ENCODE measurements around the gene VPS8.

The VPS8 gene

DNA sequence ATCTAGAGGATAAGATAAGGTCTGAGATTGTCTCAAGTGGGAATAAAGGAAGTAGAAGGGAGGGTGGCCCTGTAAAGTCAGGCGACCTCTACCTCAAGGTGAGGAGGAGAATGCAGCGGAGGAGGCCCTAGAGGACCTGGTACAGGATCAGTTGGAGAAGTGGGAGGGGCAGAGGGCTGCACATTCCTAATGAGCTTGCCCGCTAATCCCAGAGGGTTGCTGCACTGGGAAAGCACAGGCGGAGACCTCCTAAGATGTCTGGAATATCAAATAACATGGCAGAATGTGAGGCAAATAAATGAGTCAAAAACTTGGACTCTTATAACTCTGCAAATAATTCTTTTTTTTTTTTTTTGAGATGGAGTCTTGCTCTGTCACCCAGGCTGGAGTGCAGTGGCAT lies 30.2 kb upstream of the VPS8 start:
- Histone ChIP-seq H3K4me3 (no peak overlapping the region), H3K27ac (no peak overlapping the region)

DNA sequence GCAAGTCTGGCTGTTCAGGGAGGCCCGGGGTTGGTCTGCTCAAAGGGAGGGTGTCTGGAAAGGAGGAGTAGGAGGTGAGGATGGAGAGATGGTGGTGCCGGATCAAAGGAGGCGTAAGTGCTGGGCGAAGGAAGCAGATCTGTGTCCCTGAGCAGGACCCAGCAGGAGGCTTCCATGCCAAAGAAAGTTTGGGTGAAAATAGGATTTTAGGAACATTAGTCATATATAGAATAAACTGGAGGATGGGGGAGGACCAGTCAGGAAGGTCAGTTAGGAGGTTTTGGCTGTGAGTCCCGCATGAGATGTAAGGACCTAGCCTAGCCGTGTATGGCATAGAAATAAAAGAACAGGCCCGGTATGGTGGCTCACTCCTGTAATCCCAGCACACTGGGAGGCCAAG lies 28.6 kb upstream of the VPS8 start:
- Histone ChIP-seq H3K4me3 (no peak overlapping the region), H3K27ac (no peak overlapping the region)

DNA sequence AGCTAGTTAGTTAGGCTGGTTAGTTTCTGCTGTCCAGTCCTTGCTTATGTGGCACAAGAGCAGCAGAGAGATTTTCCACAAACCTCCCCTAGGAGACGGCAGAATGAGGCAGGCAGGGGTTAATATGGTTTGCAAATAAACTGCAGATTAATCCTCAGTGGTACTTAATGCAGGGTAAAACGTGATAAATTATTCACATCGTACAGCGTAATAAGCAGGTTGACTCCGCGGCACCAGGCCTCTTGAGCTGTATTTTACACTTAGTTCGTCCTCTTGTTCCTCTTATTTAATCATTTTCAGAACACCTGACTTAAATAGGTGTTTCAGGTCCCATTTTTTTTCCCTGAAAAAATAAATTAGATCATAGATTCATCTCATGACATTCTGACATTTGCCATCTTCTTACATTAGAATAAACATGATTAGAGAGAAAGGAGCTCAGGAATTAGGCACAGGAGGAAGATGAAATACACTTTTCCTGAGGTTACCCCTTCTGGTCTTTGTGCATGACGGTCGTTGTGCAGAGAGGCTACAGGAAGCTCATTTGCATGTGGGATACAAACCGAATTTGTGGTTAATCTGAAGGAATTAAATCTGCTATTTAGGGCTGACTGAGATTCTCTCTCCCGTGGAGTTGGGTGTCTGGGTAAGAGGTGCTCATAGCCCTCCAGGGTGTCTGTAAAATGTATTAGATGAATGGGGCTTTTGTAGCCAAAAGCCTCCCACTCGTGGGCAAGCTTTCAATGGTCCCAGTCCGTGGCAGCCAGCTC lies 27.1 kb upstream of the VPS8 start:
- peak overlapping the region in 2 of 21 experiments; percentile 75 to 77 for H3K27ac ChIP-seq
- H3K4me3 ChIP-seq = no peak overlapping the region

DNA sequence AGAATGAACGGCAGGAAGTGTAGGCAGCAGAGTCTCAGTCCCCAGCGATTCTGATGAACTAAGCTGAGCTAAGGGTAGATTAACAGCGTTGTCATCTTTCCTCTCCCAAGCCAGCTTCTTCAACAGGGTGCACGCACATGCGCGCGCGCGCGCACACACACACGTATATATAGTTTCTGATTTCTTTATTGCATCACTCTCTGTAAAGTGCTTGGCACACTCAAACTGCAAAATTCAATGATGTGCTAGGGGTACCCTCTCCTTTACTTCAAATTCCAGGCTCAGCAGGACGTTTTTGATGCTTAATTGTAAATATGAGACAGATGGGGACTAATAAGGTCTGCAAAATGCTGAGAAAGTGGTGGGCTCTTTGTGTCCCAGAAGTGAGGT lies 26.1 kb upstream of the VPS8 start:
- Histone ChIP-seq H3K27ac (peak overlapping the region in 11 of 21 experiments; percentile 6 to 77 (median 52)), H3K4me3 (no peak overlapping the region)

DNA sequence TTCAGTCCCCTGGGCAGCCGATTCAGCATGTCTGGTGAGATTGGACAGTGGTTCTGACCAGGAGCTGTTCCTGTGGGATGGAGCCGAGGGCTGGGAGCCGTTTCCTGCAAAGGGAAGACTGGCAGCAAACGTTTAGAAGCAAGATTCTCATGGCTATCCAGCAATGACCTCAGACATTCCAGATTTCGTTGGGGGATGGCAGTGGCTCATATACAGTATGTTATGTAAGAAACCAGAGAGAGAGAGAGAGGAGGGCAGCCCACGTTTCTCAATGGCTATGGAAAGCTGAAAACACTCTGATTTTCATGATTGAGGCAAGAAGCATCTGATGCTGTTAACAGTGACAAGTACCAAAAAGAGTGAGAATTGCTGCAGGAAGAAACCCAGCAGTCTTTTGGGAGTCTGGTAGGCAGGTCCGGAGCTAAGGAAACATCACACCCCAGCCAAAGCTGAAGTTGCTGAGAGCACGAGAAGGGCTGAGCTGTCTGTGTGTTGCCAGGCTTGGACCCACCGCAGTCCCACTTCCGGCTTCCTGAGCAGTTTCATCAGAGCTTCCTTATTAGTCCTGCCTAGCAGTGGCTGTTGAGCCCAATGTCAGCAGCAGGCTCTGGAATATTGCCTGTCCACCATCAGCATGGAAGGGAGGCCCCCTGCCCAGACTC lies 25.6 kb upstream of the VPS8 start:
- no peak overlapping the region for H3K4me3 ChIP-seq
- peak overlapping the region in 17 of 21 experiments; percentile 6 to 77 (median 46) for H3K27ac ChIP-seq

DNA sequence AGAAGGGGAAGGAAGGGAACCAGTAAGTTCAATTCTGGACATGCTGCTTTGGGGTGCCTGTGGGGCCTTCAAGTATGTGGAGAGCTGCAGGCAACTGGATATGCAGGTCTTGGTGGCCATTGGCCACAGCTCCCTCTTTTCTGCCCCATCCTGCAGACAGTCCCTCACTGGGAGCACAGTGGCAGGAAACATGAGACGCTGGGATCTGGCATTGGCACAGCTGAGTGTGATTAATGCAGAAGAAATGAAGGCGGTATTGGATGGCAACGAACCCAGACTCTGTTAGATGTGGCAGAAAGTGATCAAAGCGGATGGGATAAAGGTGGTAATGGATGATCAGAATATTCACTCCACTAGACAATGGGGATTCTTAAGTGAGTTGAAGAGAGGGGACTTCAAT lies 23.2 kb upstream of the VPS8 start:
- Histone ChIP-seq H3K27ac (no peak overlapping the region), H3K4me3 (no peak overlapping the region)

DNA sequence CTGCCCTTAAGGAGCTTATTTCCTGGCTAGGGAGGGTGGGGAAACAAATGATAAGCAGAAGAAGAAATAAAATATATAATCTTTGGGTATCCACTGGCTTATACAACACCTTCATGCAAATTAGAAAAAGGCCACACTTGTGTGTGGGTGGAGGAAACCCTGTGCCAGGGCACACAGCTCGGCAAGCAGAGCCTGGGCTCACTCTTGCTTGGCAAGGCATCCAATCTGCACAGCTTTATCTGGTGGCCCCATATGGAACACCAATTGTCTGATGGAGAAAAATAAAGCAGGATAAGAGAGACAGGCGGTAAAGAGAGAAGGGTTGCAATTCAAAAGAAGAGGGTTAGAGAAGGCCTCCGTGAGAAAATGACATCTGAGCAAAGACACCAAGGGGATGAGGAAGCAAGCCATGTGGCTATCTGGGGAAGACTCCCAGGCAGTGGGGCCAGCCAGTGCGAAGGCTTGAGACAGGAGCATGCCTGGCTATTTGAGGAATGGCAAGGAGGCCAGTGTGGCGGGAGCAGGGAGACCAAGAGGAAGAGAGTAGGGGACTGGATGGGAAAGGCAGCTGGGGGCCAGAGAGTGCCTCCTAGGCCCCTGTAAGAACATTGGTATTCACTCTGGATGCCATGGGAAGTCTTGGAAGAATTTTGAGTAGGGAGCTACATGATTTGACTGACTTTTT lies 22.5 kb upstream of the VPS8 start:
- Histone ChIP-seq H3K4me3 (no peak overlapping the region), H3K27ac (no peak overlapping the region)

DNA sequence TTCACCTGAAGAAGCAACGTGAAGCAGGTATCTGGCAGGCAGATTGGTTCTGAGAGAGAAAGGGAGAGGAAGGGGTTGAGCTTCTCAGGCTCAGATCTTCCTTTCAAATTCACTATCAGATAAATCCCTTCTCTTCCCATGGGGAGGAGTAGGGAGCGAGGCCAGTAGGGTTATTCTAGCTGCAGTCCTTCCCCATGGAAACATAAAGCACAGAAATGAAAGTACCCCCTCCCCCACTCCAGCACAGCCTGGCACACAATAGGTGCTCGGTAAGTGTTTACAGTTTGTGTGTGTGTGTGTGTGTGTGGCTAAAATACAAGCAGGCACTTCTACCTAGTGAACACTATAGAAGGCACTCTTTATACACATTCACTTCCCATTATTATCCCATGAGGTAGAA lies 20.8 kb upstream of the VPS8 start:
- Histone ChIP-seq H3K27ac (no peak overlapping the region), H3K4me3 (no peak overlapping the region)

DNA sequence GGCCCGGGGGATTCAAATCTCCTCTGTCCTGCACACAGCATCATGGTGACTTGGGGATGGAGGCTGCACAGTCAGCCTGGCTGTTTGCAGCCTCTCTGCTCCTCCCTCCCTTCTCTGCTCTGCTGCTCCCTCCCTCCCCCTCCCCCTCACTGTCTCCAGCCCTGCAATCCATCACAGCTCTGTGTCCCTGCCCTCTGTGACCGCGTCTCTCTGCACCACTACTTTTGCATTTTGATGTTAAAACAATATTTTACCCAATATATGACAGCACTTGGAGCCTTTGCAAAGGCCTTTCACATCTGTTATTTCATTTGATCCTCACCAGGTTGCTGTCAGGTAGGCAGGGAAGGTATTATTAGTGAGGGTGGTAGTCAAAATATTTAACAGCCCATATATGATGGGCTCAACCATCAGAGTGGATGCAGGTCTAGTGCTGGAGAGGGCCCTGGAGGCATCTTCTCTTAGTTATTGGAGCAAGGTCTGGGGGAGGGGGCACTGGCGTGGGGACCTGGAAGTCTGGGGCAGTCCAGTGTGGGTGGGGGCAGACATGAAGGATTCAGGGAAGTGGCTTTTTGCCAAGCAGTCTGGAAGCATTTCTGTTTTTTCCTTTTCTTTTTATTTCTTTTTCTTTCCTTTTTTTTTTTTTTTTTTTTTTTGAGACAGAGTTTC lies 16.3 kb upstream of the VPS8 start:
- H3K4me3 ChIP-seq = no peak overlapping the region

DNA sequence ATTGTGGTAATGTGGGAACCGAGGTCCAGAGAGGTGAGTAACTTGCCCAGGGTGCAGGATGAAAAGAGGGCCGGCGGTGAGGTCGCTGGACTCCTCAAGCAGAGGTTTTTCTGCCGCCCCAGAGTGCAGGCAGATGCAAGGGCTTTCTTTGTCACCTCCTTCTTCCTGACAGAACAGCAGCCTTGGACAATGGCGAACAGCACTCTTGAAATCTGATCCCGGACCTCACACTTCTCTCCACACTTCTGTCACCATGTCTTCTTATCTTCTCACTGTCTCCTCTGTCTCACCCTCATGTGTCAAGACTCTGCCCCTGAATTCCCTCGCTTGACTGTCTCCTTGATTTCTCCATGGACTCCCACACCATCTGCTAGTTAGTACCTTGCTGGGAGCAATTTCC lies 15.4 kb upstream of the VPS8 start:
- Histone ChIP-seq H3K27ac (no peak overlapping the region), H3K4me3 (no peak overlapping the region)

More for the DNA sequence above, 16.3 kb upstream of the VPS8 start:
- H3K27ac ChIP-seq = no peak overlapping the region

DNA sequence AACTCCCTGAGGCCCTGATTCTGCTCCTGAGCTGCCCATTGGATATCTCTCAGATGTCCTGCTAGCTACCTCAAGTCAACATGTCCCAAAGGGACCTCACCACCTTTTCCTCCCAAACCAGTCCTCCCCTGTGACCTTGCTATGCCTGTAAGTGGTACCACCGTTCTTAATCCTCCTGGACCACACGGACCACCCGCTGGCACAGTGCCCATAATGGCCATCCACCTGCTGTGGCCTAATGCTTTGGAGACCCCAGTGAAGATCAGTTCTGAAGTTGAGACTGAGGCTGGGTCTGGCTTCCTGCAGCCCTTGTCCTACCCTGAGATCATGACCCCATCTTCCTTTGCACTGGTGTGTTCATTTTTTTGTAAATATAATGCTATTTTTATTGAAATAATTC lies 15.0 kb upstream of the VPS8 start:
- H3K4me3 ChIP-seq = no peak overlapping the region
- H3K27ac ChIP-seq = no peak overlapping the region

DNA sequence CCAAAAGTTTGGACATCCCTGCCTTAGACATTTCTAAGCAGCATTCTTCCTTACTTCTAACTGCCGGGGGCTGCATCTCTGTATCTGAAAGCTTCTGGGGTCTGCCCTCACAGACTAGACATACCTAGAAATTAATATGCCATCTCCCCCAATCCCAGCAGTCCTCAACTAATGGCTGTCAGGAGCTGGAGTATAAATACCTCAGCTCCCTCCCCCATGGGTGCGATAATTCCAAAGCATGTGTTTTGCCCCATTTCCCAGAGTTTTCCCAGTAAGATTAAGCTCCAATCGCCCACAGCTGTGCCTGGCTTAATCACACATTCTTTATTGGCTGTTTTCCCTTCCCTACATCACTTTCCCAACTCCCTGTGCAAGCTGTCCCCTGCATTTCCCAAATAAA lies 13.8 kb upstream of the VPS8 start:
- H3K4me3 ChIP-seq = no peak overlapping the region
- H3K27ac ChIP-seq = no peak overlapping the region

DNA sequence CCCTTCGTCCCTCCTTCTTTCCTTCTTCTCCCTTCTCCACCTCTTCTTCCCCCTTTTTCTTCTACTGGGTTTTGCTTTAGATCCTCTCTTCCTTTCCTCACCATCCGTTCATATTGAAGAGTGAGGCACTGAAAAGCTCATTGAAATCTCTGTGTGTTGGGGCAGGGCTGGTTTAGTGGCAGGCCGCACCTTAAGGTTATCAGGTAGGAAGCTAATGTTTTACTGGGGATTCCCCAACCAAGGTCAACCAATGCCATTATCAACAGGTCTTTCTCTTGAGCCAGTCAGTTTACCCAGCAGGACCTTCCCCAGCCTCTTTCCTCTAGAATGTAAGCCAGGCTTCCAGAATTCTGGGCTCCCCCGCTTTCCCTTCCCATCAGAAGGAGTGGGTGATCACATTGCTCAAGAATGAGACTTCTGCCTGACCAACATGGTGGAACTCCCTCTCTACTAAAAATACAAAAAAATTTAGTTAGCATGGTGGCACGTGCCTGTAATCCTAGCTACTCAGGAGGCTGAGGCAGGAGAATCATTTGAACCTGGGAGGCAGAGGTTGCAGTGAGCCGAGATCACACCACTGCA lies 11.5 kb upstream of the VPS8 start:
- Histone ChIP-seq H3K4me3 (no peak overlapping the region), H3K27ac (no peak overlapping the region)

DNA sequence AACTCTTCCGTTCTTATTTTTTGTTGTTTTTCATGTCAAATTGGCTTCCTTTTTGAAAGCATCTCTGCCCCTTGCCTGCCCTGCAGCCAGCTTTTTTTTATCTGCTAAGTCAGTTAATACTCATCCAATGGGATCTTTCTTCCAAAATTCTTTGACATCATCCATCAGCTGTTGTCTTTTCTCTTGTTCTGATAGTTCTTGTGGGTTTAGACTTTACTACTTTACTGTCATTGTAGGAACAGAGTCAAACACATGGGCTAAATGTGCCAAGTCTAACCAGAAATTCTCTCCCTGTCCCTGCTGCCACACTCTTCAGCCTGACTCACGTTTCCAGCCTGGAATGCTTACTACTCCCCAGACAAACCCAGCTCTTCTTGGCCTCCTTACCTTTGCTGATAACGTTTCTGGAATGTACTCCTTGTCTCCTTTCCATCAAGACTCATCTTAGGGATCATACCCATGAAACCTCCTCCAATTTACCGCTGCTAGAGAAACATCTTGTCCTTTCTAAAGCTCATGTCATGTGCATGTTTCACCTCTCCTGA lies 10.7 kb upstream of the VPS8 start:
- no peak overlapping the region for H3K4me3 ChIP-seq
- H3K27ac ChIP-seq = no peak overlapping the region

DNA sequence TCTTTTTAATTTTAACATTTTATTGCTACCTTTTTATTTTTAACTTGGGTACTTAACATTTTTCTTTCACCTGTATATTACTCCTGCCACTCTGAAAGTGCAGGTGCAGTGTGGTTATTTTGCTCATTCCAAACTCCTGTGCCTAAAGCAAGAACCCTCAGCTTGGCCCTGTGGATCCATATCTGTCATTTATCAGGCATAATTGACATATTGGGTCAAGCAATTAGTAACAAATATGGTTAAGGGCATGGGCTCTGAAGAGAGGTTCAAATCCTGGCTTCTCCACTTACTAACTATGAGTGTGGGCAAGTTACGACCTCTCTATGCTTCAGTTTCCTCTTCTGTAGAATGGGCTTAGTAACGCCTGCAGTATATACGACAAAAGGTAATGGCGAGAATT lies 9.8 kb upstream of the VPS8 start:
- H3K4me3 ChIP-seq = no peak overlapping the region
- H3K27ac ChIP-seq = no peak overlapping the region

DNA sequence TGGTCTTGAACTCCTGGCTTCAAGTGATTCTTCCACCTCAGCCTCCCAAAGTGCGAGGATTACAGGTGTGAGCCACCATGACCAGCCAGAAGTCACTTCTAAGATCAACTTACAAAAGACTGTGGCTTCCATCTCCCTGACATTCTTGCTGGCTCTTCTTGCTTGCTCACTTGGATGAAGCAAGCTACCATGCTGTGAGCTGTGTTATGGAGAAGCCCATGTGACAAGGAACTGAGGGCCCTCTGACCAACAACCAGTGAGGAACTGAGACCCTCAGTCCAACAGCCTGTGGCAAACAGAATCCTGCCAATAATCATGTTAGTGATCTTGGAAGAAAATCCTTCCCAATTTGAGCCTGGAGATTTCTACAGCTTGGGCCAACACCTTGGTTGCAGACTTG lies 7.2 kb upstream of the VPS8 start:
- no peak overlapping the region for H3K4me3 ChIP-seq
- peak overlapping the region in 7 of 21 experiments; percentile 10 to 60 (median 34) for H3K27ac ChIP-seq

DNA sequence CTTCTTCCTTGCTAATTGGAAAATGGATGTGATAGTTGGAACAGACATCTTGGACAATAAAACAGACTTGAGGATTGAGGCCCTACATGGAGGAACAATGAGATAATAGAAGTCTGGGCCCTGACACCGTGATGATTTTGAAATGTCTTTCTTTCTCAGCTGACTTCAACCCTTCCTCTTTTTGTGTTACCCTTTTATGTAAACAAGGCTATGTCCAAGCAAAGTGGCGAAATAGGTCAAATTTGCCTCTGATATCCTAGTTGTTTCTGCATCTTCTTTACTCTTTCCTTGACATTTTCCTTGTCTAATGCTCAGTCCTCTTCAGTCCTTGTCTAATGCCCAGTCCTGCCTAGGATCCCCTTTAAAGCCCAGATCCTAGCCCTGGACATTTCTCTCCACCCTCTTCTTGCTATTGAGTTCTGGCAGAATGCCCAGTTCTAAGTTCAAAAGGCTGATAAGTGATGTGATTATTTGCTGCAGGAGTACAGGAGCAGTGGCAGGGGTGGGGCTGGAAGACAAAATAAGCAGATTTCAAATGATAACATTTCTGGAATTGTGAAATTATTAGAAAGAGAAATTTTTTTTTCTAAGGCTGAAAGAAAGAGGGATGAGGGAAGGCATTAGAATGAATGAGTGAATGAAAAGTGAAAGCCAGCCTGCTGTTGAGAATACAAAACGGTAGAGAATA lies 6.5 kb upstream of the VPS8 start:
- peak overlapping the region in 5 of 21 experiments; percentile 27 to 60 (median 49) for H3K27ac ChIP-seq
- no peak overlapping the region for H3K4me3 ChIP-seq

DNA sequence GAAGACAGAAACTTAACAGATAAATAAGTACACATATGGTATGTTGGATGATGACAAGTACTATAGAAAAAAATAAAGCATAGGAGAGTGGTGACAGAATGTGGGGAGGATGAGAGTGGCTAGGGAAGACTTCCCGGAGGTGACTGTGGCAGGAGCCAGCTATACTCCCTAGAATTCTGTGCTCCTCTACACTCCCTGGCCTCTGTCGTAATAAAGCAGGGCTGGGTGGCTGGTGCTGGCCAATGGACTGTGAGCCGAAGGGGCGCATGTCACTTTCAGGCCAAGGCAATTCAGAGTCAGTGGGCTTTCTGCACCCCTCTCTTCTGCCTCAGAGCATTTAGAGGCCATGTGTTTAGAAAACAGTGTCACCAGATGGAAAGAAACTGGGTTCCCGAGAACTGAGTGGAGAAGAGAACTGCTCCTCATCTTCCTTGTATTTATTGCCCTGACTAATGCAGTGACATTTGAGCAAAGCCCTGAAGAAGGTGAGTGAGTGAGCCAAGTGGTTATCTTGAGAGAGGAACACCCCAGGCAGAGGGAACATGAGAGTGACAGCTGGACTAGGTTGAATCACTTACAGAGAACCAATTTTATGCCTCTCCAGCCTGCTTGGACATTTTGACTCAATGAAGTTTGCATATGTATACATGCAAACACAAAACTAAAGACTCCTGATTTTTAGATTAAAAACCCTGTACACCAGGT lies 5.2 kb upstream of the VPS8 start:
- no peak overlapping the region for H3K27ac ChIP-seq
- H3K4me3 ChIP-seq = no peak overlapping the region

DNA sequence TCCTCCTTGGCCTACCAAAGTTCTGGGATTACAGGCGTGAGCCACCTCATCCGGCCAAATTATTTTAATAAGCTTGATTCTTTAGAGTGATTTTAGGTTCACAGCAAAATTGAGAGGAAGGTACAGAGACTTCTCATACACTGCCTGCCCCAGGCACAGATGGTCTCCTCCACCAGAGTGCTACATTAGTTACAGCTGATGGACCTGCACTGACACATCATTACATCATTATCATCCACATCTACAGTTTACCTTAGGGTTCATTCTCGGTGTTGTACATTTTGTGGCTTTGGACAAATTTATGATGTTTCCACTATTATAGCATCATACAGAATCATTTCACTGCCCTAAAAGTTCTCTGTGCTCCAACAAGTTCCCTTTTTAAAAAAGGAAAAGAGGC lies 4.4 kb upstream of the VPS8 start:
- Histone ChIP-seq H3K4me3 (no peak overlapping the region), H3K27ac (no peak overlapping the region)

All from skin epidermis (tissue), 12 donors.